HEK293 (cell line): ENCODE measurements around the gene SH3BP4.

ENCODE experiments used
- CTCF ChIA-PET: fragments of 350-600 bp; formaldehyde crosslinking; extraction: SDS; loops from one replicate; lab custom pipeline; 2021; ENCODE audit warnings: antibody characterized with exemption; lab: Yijun Ruan, JAX
- POLR2A ChIA-PET: fragments of 300-600 bp; formaldehyde crosslinking; extraction: SDS; loops from one replicate; lab custom pipeline; 2020; ENCODE audit warnings: antibody characterized with exemption, inconsistent platforms; lab: Yijun Ruan, JAX
- H3K27ac ChIP-seq: fragments of 200-500 bp; sonication (Bioruptor generic); 2 replicates; pipeline ENCODE4 v1.5.1; 2014; ENCODE audit warnings: low read depth, low read length, control low read depth, inconsistent platforms; ENCODE audit errors: extremely low read depth
- H3K36me3 ChIP-seq, 2 experiments: fragments of 200-500 bp in 1 of 2; sonication (Bioruptor generic) in 1 of 2; 1 replicate in 1 of 2; 2 replicates in 1 of 2; pipeline ENCODE4 v1.5.1; 2014 to 2017; ENCODE audit warnings: inconsistent platforms in 2 of 2, low read length in 2 of 2; ENCODE audit not compliant: control insufficient read depth in 2 of 2, insufficient read depth in 1 of 2
- H3K4me1 ChIP-seq: fragments of 200-500 bp; sonication (Bioruptor generic); 2 replicates; pipeline ENCODE4 v1.5.1; 2014; ENCODE audit warnings: mild to moderate bottlenecking, low read length, inconsistent platforms; ENCODE audit not compliant: control insufficient read depth, insufficient read depth
- H3K4me3 ChIP-seq: 2 replicates; pipeline ENCODE4 v1.5.1; 2011; ENCODE audit warnings: low read depth, mild to moderate bottlenecking, control low read depth, low read length, moderate library complexity
- H3K9me3 ChIP-seq: fragments of 200-500 bp; sonication (Bioruptor generic); 2 replicates; pipeline ENCODE4 v1.5.1; 2014; ENCODE audit warnings: low read depth, low read length, inconsistent platforms; ENCODE audit not compliant: control insufficient read depth, insufficient read depth
- GFI1B ChIP-seq: fragments of 450-650 bp; formaldehyde crosslinking; IDR thresholded peaks from 2 replicates; pipeline ENCODE4 v1.5.1; 2016; ENCODE audit warnings: missing biosample characterization, missing genetic modification characterization
- HOXA7 ChIP-seq: sonication (generic); formaldehyde crosslinking; IDR thresholded peaks from 2 replicates; pipeline ENCODE4 v1.8.1; 2022; ENCODE audit warnings: missing genetic modification reagents, borderline replicate concordance
- OVOL3 ChIP-seq: fragments of 450-650 bp; formaldehyde crosslinking; IDR thresholded peaks from 2 replicates; pipeline ENCODE4 v1.5.1; 2016; ENCODE audit warnings: missing biosample characterization, missing genetic modification characterization
- PRDM1 ChIP-seq: fragments of 450-650 bp; formaldehyde crosslinking; IDR thresholded peaks from 2 replicates; pipeline ENCODE4; 2016; ENCODE audit warnings: missing biosample characterization, missing genetic modification characterization
- RBAK ChIP-seq: fragments of 450-650 bp; formaldehyde crosslinking; IDR thresholded peaks from 2 replicates; pipeline ENCODE4 v1.5.1; 2016; ENCODE audit warnings: missing biosample characterization, missing genetic modification characterization
- SP7 ChIP-seq: fragments of 450-650 bp; formaldehyde crosslinking; IDR thresholded peaks from 2 replicates; pipeline ENCODE4 v1.5.1; 2016; ENCODE audit warnings: missing biosample characterization, missing genetic modification characterization
- ZBTB20 ChIP-seq: fragments of 450-650 bp; formaldehyde crosslinking; IDR thresholded peaks from 2 replicates; pipeline ENCODE4 v1.5.1; 2016; ENCODE audit warnings: missing biosample characterization, missing genetic modification characterization
- ZIC2 ChIP-seq: fragments of 450-650 bp; formaldehyde crosslinking; IDR thresholded peaks from 2 replicates; pipeline ENCODE4 v1.5.1; 2016; ENCODE audit warnings: missing biosample characterization, missing genetic modification characterization
- ZNF24 ChIP-seq: fragments of 450-650 bp; formaldehyde crosslinking; IDR thresholded peaks from 2 replicates; pipeline ENCODE4 v1.5.1; 2016; ENCODE audit warnings: missing biosample characterization, missing genetic modification characterization
- ZNF37A ChIP-seq: fragments of 450-650 bp; IDR thresholded peaks from 2 replicates; pipeline ENCODE4 v1.5.1; 2018; ENCODE audit warnings: missing biosample characterization, missing genetic modification characterization
- ZNF391 ChIP-seq: fragments of 450-650 bp; formaldehyde crosslinking; IDR thresholded peaks from 2 replicates; pipeline ENCODE4 v1.5.1; 2016; ENCODE audit warnings: low read depth, missing biosample characterization, missing genetic modification characterization, borderline replicate concordance
- ZNF426 ChIP-seq: fragments of 450-650 bp; formaldehyde crosslinking; IDR thresholded peaks from 2 replicates; pipeline ENCODE4 v1.5.1; 2017; ENCODE audit warnings: missing biosample characterization, missing genetic modification characterization, mild to moderate bottlenecking, inconsistent platforms, moderate library complexity
- ZNF501 ChIP-seq: fragments of 450-650 bp; formaldehyde crosslinking; IDR thresholded peaks from 2 replicates; pipeline ENCODE4 v1.5.1; 2016; ENCODE audit warnings: missing biosample characterization, missing genetic modification characterization
- ZNF529 ChIP-seq: fragments of 450-650 bp; formaldehyde crosslinking; IDR thresholded peaks from 2 replicates; pipeline ENCODE4 v1.5.1; 2017; ENCODE audit warnings: missing genetic modification characterization, missing biosample characterization; ENCODE audit not compliant: insufficient replicate concordance
- ZNF530 ChIP-seq: fragments of 450-650 bp; formaldehyde crosslinking; IDR thresholded peaks from 2 replicates; pipeline ENCODE4 v1.5.1; 2016; ENCODE audit warnings: low read depth, missing biosample characterization, missing genetic modification characterization
- ZNF571 ChIP-seq: fragments of 450-650 bp; formaldehyde crosslinking; IDR thresholded peaks from 2 replicates; pipeline ENCODE4 v1.5.0; 2017; ENCODE audit warnings: missing biosample characterization, missing genetic modification characterization
- ZNF701 ChIP-seq: fragments of 450-650 bp; formaldehyde crosslinking; IDR thresholded peaks from 2 replicates; pipeline ENCODE4 v1.5.1; 2016; ENCODE audit warnings: missing biosample characterization, missing genetic modification characterization
- ZNF785 ChIP-seq: fragments of 450-650 bp; formaldehyde crosslinking; IDR thresholded peaks from 2 replicates; pipeline ENCODE4 v1.5.1; 2016; ENCODE audit warnings: missing biosample characterization, missing genetic modification characterization
- ZSCAN30 ChIP-seq: fragments of 450-650 bp; IDR thresholded peaks from 2 replicates; pipeline ENCODE4 v1.5.1; 2018; ENCODE audit warnings: missing biosample characterization, mild to moderate bottlenecking, missing genetic modification characterization, moderate library complexity
- ZXDB ChIP-seq: fragments of 450-650 bp; formaldehyde crosslinking; IDR thresholded peaks from 2 replicates; pipeline ENCODE4 v1.5.1; 2016; ENCODE audit warnings: missing biosample characterization, missing genetic modification characterization
- TF ChIP-seq, protein P1 (sequence below): fragments of 450-650 bp; formaldehyde crosslinking; IDR thresholded peaks from 2 replicates; pipeline ENCODE4 v1.5.1; 2016; ENCODE audit warnings: missing biosample characterization, missing genetic modification characterization
- TF ChIP-seq, protein P2 (sequence below): fragments of 450-650 bp; formaldehyde crosslinking; IDR thresholded peaks from 2 replicates; pipeline ENCODE4 v1.5.1; 2016; ENCODE audit warnings: missing biosample characterization, missing genetic modification characterization, borderline replicate concordance
- TF ChIP-seq, protein P3 (sequence below): fragments of 450-650 bp; formaldehyde crosslinking; IDR thresholded peaks from 2 replicates; pipeline ENCODE4 v1.5.1; 2016; ENCODE audit warnings: missing biosample characterization, missing genetic modification characterization
- TF ChIP-seq, protein P4 (sequence below): fragments of 450-650 bp; formaldehyde crosslinking; IDR thresholded peaks from 2 replicates; pipeline ENCODE4 v1.5.1; 2017; ENCODE audit warnings: missing biosample characterization, missing genetic modification characterization
- TF ChIP-seq, protein P5 (sequence below): fragments of 450-650 bp; formaldehyde crosslinking; IDR thresholded peaks from 2 replicates; pipeline ENCODE4 v1.5.1; 2017; ENCODE audit warnings: missing biosample characterization, missing genetic modification characterization

SH3BP4 gene

DNA sequence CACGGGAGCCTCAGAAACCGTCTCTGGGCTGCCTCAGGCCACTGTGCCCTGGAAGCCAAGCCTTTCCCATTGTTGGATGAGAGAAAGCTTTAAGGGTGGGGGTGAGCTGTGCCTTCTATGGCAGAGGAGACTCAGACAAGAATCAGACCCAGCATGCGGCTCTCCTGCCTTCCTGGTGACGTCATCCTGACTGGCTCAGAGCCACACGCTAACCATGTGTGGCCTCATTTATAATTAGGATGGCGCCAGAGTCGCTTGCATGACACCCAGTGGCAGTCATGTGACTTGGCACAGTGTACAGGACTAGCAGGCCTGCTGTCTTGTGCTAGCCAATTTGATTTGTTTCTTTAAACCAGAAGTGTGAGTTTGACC, 99.1 kb downstream of the SH3BP4 start (continued):
- peak; percentile 75; the same call in 1 of the 2 replicates for TF ChIP-seq ZNF391 (tag by site-specific recombination)
- TF ChIP-seq ZIC2, result peak; percentile 62
- TF ChIP-seq, protein P1, sequence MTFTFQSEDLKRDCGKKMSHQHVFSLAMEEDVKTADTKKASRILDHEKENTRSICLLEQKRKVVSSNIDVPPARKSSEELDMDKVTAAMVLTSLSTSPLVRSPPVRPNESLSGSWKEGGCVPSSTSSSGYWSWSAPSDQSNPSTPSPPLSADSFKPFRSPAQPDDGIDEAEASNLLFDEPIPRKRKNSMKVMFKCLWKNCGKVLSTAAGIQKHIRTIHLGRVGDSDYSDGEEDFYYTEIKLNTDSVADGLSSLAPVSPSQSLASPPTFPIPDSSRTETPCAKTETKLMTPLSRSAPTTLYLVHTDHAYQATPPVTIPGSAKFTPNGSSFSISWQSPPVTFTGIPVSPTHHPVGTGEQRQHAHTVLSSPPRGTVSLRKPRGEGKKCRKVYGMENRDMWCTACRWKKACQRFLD, result no peak
- no peak for TF ChIP-seq RBAK (tag by site-specific recombination)
- 0 out of 2 replicates have a peak, but pooled peaks have one; percentile 50 for TF ChIP-seq ZNF501 (tag by site-specific recombination)
- TF ChIP-seq ZNF701 (tag by site-specific recombination), result no peak
- TF ChIP-seq ZNF529 (tag by site-specific recombination), result peak; percentile 23
- TF ChIP-seq ZNF530 (tag by site-specific recombination), result no peak
- no peak for TF ChIP-seq ZBTB20
- peak; percentile 90 for TF ChIP-seq ZNF24 (tag by site-specific recombination)
- TF ChIP-seq OVOL3 (tag by site-specific recombination), result no peak
- peak; percentile 89 for TF ChIP-seq SP7 (tag by site-specific recombination)
- TF ChIP-seq, protein P2, sequence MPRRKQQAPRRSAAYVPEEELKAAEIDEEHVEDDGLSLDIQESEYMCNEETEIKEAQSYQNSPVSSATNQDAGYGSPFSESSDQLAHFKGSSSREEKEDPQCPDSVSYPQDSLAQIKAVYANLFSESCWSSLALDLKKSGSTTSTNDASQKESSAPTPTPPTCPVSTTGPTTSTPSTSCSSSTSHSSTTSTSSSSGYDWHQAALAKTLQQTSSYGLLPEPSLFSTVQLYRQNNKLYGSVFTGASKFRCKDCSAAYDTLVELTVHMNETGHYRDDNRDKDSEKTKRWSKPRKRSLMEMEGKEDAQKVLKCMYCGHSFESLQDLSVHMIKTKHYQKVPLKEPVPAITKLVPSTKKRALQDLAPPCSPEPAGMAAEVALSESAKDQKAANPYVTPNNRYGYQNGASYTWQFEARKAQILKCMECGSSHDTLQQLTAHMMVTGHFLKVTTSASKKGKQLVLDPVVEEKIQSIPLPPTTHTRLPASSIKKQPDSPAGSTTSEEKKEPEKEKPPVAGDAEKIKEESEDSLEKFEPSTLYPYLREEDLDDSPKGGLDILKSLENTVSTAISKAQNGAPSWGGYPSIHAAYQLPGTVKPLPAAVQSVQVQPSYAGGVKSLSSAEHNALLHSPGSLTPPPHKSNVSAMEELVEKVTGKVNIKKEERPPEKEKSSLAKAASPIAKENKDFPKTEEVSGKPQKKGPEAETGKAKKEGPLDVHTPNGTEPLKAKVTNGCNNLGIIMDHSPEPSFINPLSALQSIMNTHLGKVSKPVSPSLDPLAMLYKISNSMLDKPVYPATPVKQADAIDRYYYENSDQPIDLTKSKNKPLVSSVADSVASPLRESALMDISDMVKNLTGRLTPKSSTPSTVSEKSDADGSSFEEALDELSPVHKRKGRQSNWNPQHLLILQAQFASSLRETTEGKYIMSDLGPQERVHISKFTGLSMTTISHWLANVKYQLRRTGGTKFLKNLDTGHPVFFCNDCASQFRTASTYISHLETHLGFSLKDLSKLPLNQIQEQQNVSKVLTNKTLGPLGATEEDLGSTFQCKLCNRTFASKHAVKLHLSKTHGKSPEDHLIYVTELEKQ (tag by site-specific recombination), result peak; percentile 70; the same call in 1 of the 2 replicates

- peaks cover 11% of the 10 kb centered on the region for H3K4me1 ChIP-seq
- POLR2A ChIA-PET, result interaction anchor here (1.7 kb wide), 1 partner anchor 171 kb away, joined by 7 read pairs; no protein-coding TSS in a partner anchor
- peaks cover 0 to 52% of the 10 kb centered on the region in 2 experiments; a peak in 1 of 3 replicates for H3K36me3 ChIP-seq
- peak overlapping the region; percentile 51; the same call in 1 of the 2 replicates for H3K27ac ChIP-seq
- CTCF ChIA-PET, result interaction anchor here (0.5 to 1.2 kb wide), 7 partner anchors 15 to 706 kb away, joined by 3 to 4 read pairs (median 3); no protein-coding TSS in a partner anchor
- no peak overlapping the region for H3K4me3 ChIP-seq
- H3K9me3 ChIP-seq, result no peaks in the 10 kb centered on the region
- TF ChIP-seq ZSCAN30 (tag by site-specific recombination) (no peak), ZNF785 (no peak), ZNF426 (tag by site-specific recombination) (no peak), PRDM1 (tag by site-specific recombination) (no peak), ZXDB (tag by site-specific recombination) (no peak), ZNF37A (tag by site-specific recombination) (no peak), GFI1B (tag by site-specific recombination) (no peak), ZNF571 (tag by site-specific recombination) (no peak), HOXA7 (CRISPR knock-in tag) (no peak)
- TF ChIP-seq, protein P3, sequence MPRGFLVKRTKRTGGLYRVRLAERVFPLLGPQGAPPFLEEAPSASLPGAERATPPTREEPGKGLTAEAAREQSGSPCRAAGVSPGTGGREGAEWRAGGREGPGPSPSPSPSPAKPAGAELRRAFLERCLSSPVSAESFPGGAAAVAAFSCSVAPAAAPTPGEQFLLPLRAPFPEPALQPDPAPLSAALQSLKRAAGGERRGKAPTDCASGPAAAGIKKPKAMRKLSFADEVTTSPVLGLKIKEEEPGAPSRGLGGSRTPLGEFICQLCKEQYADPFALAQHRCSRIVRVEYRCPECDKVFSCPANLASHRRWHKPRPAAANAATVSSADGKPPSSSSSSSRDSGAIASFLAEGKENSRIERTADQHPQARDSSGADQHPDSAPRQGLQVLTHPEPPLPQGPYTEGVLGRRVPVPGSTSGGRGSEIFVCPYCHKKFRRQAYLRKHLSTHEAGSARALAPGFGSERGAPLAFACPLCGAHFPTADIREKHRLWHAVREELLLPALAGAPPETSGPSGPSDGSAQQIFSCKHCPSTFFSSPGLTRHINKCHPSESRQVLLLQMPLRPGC (tag by site-specific recombination), result no peak
- TF ChIP-seq, protein P4, sequence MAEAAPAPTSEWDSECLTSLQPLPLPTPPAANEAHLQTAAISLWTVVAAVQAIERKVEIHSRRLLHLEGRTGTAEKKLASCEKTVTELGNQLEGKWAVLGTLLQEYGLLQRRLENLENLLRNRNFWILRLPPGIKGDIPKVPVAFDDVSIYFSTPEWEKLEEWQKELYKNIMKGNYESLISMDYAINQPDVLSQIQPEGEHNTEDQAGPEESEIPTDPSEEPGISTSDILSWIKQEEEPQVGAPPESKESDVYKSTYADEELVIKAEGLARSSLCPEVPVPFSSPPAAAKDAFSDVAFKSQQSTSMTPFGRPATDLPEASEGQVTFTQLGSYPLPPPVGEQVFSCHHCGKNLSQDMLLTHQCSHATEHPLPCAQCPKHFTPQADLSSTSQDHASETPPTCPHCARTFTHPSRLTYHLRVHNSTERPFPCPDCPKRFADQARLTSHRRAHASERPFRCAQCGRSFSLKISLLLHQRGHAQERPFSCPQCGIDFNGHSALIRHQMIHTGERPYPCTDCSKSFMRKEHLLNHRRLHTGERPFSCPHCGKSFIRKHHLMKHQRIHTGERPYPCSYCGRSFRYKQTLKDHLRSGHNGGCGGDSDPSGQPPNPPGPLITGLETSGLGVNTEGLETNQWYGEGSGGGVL (tag by site-specific recombination), result no peak
- TF ChIP-seq, protein P5, sequence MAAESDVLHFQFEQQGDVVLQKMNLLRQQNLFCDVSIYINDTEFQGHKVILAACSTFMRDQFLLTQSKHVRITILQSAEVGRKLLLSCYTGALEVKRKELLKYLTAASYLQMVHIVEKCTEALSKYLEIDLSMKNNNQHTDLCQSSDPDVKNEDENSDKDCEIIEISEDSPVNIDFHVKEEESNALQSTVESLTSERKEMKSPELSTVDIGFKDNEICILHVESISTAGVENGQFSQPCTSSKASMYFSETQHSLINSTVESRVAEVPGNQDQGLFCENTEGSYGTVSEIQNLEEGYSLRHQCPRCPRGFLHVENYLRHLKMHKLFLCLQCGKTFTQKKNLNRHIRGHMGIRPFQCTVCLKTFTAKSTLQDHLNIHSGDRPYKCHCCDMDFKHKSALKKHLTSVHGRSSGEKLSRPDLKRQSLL (tag by site-specific recombination), result no peak
Observed at GRCh38 chr2:235051436-235052260, 99.8 kb downstream of the SH3BP4 start.
